Activated CD8-positive, alpha-beta memory T cell treated with anti-CD3 and anti-CD28 coated beads, Interleukin-2, amount 50 U/mL, for 48 hours (primary cell): Measurements from ENCODE around the gene LUC7L3.

Experiments
- DNase-seq: peaks from one replicate; pipeline ENCODE4 v3.0.0-alpha.2; 2020

LUC7L3 gene

GRCh38 chr17:50763716-50764475, 44.5 kb downstream of the LUC7L3 start:
- DNase-seq, result no peak

GRCh38 chr17:50764734-50765149, 45.3 kb downstream of the LUC7L3 start:
- peak; percentile 29 for DNase-seq

GRCh38 chr17:50765454-50766221, 46.2 kb downstream of the LUC7L3 start:
- peak; percentile 40 for DNase-seq

GRCh38 chr17:50766222-50767023, 47.0 kb downstream of the LUC7L3 start:
- peak; percentile 26 for DNase-seq

- DNase-seq, result peak; percentile 37
These were observed 47.6 kb downstream of the LUC7L3 start for GRCh38 chr17:50767030-50767429.

GRCh38 chr17:50767446-50767845, 48.0 kb downstream of the LUC7L3 start, which contains the start of gene ANKRD40CL:
ANKRD40CL (minus strand) TSS chr17:50767518; CDS start chr17:50766913, 605 bp downstream.
- DNase-seq, result peak; percentile 30

- DNase-seq, result peak; percentile 51
These were observed 49.0 kb downstream of the LUC7L3 start for GRCh38 chr17:50768346-50768761.

- peak; percentile 26 for DNase-seq
These were observed 50.5 kb downstream of the LUC7L3 start for GRCh38 chr17:50769884-50770283.

- no peak for DNase-seq
These were observed 50.9 kb downstream of the LUC7L3 start for GRCh38 chr17:50770346-50770745.

GRCh38 chr17:50771991-50772785, 52.8 kb downstream of the LUC7L3 start:
- peak; percentile 40 for DNase-seq

GRCh38 chr17:50774225-50774803, 54.9 kb downstream of the LUC7L3 start:
- DNase-seq, result no peak

- no peak for DNase-seq
These were observed 56.5 kb downstream of the LUC7L3 start for GRCh38 chr17:50775926-50776325.

- DNase-seq, result no peak
These were observed 59.1 kb downstream of the LUC7L3 start for GRCh38 chr17:50778471-50778870.

GRCh38 chr17:50778988-50779387, 59.6 kb downstream of the LUC7L3 start:
- no peak for DNase-seq

- peak; percentile 56 for DNase-seq
These were observed 60.4 kb downstream of the LUC7L3 start for GRCh38 chr17:50779747-50780353.

GRCh38 chr17:50781167-50781566, 61.8 kb downstream of the LUC7L3 start:
- DNase-seq, result no peak

- DNase-seq, result peak; percentile 93
These were observed 63.8 kb downstream of the LUC7L3 start for GRCh38 chr17:50783193-50783660.

GRCh38 chr17:50783905-50784304, 64.5 kb downstream of the LUC7L3 start:
- no peak for DNase-seq

- DNase-seq, result no peak
These were observed 65.7 kb downstream of the LUC7L3 start for GRCh38 chr17:50785126-50785525.

- DNase-seq, result no peak
These were observed 66.7 kb downstream of the LUC7L3 start for GRCh38 chr17:50785946-50786570.

- DNase-seq, result no peak
These were observed 67.7 kb downstream of the LUC7L3 start for GRCh38 chr17:50787106-50787505.
